ENCODE results near the gene CD4.
"Not testable (repeated sequence)": the region's sequence is repeated elsewhere in the genome, so short reads cannot be mapped to it uniquely, and the experiment has no call there.

Gene CD4

DNA sequence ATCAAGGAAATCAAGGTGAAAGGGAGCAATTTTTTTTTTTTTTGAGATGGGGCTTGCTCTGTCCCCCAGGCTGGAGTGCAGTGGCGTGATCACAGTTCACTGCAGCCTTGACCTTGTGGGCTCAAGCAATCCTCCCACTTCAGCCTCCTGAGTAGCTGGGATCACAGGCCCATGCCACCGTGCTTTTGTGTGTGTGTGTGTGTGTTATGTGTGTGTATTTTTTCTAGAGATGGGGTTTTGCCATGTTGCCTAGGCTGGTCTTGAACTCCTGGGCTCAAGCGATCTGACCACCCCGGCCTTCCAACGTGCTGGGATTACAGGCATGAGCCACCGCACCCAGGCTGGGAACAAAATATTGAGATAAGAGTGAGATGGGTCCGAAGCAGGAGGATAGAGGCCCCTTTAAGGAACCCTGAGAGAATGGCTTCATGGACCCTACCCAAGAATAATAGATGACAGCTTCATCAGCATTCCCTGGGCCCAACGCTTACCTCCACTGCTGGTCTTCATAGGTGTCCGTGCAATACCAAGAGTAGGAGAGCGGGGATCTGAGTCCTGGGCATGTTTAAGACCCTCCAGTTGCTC, 60.7 kb downstream of the CD4 start:
- DNase-seq: no peak

DNA sequence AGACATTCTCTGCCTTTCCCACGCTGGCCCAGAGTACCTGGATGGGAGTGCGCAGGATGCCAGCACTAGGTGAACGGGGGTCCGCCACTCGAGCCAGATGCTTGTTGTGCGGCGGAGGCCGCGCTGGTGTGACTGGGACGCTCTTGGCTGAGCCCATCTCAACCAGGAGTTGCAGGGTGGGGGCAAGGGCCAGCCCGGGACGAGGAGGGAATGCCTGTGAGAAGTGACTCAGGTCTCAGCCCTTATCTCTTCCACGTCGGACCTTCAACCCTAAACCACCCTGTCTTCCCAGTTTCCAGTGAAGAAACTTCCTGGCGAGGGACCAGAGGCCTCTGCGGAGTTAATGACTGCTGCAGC, 61.4 kb downstream of the CD4 start:
- no peak for DNase-seq

DNA sequence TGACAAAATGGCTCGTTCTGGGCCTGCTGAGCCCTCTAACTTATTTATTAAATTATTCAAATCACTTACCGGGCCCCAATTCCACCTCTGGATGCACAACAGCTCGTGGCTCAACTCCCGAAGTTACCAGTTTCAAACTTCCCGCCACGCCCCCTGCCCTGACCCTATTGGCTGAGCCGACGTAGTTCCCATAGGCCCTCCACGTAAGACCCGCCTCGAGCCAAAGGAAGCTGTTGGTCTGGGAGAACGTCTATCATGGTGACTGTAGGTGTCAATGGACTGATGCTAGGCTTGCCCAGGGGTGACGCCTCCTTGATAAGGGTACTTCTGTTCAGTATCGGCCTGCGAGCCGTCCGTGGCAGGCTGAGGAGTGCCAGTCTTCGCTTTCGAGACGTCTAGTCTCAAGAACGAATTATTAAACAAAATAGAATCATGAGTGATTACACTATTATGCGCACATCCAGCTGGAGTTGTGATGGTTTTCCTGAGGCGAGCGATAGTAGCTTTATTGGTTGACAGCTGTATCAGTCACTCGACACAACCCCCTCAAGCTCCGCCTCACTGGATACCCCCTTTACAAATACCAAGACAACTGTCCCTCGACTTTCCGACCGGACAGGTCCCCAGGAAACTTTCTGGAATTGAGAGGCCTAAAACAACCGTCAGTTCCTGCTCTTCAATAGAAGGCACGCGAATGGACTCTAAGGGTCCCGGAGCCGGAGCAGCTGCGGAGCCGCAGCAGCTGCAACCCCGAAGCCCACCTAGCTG, 62.0 kb downstream of the CD4 start, which contains the start of gene CDCA3:
Gene CDCA3, minus strand, starts transcription at position 134 of the 768 bp plus-strand sequence. CDS start 334 bp downstream, outside the sequence.
- peak; percentile 100 for DNase-seq

DNA sequence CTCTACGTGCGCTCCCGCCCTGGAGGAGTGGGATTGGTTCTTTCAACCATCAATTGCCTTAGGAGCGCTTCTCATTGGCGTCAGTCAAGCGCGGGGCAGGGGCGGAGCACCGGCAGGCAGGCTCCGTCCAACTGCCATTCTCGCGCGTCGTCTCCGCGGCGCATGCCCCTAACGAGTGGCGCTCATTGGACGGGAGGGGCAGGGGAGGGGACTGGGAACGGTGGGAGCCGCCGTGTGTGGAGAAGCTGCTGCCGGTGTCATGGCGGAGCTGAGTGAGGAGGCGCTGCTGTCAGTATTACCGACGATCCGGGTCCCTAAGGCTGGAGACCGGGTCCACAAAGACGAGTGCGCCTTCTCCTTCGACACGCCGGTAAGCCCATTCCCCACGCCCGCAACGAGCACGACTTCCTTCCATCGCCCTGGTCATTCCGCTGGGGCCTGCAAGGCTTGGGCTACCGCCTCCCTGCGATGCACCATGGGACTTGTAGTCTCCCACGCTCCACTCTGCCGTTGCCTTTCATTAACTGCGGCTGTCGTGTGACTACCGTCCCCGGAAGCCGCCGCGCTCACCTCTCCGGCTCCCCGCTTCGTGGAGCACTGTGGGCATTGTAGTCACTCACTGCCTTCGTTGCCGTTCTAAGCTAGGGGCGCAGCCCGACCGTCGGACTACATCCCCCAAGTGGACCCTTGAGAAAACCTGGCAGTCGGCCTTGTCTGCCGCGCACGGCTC, 62.8 kb downstream of the CD4 start, which contains the start of gene USP5:
Gene USP5, plus strand, starts transcription at position 230 of the 730 bp plus-strand sequence. Its CDS starts 30 bp downstream, at position 260.
- peak; percentile 100 for DNase-seq

DNA sequence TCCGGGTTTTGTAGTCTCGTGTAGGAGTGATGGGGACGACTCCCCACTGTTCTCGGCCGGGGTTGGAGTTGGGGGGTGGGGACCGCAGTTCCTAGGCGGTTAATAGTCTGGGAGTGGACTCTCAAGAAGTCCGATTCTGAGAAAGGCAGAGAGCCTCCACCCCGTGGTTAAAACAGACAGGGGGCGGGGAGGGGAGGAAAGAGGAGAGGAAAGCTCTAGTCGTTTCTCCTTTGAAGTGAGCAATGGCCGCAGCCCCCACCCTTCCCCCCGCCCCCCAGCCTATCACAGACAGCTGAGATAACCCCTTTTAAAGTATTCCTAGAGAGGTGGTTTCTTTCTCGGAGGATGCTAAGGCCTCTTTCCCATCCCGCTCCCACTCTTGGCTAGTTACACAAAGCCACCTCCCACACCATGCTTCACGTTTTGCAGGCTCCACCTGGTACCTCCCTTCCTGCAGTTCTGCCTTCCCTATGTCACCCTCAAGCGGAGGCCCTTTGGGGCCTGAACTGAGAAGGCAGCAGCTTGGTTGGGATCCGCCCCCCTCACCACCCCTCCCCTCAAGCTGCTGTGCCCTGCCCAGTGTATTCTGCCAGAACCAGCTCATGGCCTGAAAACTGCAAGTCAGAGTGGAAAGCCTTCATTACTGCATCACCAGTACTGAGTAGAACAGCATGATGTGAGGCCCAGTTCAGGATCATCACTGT, 63.5 kb downstream of the CD4 start:
- peak; percentile 76 for DNase-seq

DNA sequence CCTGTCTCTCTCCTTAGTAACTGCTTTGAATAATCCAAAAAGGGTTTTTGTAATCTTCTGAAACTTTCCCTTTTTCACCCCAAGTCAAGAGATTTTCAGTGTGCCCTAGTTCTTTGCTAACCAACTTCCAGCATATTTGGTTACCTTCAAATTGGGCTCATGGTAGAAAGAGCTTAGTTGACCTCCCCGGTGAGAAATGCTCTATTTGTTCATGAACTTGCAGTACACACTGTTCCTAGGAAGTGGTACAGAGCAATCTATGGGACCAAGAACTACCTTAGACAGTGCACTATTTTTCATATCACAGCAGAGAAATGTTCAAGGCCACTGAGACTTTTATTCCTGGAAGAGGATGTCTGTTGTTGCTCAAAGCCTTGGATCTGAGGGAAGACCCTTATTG, 64.3 kb downstream of the CD4 start:
- no peak for DNase-seq

DNA sequence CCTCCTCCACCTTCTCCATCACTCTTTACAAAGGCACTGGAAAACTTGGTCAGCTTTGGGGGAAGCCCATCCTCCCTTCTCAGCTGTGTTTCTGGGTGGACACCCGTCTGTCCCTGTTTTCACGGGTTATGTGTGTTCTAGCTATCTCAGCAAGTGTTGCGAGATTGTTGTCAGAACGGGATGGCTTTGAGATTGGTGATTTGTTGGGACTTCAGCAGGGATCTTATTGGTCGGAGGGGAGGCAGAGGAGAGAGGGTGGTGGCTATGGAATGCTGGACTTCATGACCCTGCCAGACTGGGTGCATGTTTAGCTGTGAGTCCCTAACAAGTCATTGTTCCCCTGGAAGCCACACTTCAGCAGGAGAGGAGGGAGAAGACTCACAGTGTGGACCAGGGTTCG, 64.7 kb downstream of the CD4 start:
- no peak for DNase-seq

DNA sequence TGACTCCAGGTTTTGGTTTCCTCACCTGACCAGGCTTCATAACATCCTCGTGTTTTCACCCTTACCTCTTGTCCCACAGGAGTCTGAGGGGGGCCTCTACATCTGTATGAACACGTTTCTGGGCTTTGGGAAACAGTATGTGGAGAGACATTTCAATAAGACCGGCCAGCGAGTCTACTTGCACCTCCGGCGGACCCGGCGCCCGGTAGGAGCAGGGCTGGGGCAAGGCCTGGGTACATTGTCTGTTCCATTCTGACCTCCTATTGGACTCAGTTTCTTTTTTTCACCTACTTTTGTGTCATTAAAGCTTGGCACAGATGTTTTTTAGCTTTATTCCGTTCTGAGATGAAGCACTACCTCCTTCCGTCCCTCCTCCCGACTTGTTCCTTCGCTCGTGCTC, 66.0 kb downstream of the CD4 start:
- no peak for DNase-seq

DNA sequence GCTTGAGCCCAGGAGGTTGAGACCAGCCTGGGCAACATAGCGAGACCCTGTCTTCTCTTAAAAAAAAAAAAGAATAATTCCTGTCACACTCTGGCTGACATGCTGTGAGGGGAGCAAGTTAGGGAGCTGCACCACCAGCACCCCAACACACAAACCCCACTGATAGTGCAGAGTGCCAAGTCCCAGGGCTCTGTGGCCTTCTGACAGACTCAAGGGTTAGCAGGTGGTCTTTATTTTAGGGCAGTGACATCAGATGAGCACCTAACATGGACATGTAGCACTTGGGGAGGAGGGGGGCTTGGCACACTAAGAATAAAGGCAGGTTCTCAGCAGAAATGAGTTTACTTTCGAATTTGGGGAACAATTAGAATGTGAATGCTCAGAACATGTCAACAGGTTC, 69.5 kb downstream of the CD4 start:
- no peak for DNase-seq

DNA sequence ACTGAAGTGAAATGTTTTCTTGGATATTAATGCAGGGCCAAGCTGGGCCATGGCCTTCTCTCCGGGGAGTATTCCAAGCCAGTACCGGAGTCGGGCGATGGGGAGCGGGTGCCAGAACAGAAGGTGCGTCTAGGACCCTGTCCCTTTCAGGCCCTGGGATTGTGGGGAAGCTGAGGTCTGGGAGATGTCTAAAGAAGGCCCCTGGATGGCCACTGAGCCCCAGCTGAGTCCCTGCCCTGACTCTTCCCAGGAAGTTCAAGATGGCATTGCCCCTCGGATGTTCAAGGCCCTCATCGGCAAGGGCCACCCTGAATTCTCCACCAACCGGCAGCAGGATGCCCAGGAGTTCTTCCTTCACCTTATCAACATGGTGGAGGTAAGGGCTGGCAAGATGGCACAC, 70.8 kb downstream of the CD4 start:
- no peak for DNase-seq

DNA sequence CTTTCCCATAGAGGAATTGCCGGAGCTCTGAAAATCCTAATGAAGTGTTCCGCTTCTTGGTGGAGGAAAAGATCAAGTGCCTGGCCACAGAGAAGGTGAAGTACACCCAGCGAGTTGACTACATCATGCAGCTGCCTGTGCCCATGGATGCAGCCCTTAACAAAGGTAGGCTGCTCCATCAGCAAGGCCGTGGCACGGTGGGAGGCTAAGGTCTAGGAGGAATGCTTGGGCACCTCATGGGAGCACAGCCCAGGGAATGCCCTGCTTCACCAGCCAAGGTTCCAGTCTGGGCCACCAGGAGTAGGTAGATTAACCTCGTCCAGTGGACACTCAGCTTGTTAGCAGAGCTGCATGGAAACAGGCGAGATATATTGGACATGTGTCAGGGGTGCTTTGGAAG, 71.6 kb downstream of the CD4 start:
- DNase-seq: no peak

DNA sequence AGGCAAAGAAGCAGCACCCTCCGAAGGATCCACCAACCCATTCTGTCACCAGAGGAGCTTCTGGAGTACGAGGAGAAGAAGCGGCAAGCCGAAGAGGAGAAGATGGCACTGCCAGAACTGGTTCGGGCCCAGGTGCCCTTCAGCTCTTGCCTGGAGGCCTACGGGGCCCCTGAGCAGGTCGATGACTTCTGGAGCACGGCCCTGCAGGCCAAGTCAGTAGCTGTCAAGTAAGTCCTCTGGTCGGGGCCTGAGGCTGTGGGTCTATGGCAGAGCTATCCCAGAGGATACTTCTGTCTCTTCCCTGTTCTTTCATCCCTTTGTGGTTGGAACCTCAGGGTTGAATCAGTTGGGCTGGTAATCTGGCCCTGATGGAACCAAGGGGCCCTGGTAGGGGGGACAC, 72.1 kb downstream of the CD4 start:
- DNase-seq: no peak

DNA sequence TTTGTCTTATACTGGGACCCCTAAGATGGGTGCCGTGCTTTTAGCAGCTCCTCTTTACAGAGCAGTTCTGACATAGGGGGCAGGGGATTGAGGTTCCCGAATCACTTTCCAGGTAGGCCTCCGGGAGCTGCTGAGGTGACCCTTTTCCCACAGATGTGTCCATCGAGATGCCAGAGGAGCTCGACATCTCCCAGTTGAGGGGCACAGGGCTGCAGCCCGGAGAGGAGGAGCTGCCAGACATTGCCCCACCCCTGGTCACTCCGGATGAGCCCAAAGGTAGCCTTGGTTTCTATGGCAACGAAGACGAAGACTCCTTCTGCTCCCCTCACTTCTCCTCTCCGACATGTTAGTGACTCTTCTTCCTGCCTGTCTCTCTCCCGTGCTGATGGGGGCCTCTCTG, 73.7 kb downstream of the CD4 start:
- DNase-seq: no peak

DNA sequence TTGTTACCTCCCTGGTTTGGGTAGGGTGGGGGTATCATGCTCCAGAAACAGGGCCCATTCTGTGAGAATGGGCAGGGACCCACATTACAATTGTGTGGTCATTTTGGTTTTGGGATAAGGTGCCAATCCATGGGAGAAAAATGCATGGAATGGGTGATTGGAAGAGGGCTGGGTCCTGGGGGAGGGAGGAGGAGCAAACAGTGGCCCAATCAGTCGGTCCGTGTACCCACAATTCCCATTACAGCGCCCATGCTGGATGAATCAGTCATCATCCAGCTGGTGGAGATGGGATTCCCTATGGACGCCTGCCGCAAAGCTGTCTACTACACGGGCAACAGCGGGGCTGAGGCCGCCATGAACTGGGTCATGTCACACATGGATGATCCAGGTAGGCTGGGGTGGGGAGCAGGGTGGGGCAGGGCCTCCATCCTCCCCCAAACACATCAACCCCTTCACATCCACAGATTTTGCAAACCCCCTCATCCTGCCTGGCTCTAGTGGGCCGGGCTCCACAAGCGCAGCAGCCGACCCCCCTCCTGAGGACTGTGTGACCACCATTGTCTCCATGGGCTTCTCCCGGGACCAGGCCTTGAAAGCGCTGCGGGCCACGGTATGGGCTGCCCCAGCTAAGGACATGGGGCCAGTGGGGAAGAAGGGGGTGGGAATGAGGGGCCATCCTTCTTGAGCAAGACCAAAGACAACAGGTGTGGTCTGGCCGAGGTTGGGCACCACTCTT, 74.4 kb downstream of the CD4 start:
- DNase-seq: no peak

DNA sequence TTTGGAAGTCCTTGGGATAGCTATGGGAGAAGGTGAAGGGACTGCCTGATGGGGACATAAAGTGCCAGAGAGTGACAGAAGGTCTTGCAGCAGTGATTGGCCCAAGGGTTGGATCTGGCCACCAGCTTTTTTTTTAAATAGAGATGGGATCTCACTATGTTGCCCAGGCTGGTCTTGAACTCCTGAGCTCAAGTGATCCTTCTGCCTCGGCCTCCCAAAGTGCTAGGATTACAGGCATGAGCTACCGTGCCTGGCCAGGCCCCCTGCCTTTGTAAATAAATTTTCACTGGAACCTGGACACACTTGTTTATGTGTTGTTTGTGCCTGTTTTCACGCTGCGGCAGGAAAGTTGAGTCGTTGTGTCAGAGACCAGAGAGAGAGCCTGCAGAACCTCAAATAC, 76.0 kb downstream of the CD4 start:
- DNase-seq: not testable (repeated sequence)

DNA sequence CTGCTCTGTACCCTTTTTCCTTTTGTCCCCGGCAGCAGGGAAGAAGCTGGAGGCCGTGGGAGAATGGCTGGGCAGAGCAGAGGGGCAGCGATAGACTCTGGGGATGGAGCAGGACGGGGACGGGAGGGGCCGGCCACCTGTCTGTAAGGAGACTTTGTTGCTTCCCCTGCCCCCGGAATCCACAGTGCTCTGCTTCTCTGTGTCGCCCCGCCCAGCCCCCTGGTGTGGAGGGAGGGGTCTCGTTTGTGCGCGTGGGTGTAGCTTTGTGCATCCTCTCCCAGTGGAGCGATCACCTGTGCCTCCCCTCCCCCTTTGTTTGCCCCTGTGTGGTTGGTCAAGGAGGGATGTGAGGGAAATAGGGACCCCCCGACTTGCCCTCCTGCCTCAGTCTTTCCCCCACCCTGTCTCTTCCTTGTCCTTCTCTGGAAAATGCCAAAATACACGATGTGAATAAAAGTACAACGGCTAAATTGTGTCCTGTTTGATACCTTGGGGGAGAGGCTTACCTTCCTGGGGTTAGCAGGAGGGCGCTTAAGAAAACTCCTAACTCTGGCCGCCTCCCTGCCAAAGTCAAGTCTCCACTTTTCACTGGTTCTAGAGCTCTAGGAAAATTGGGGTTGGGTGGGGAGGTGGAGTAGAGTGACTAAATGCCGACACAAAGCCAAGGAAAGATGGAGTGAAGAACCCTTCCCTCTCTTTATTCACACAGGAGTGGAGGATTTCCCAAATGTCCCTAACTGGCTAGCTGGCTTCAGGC, 77.0 kb downstream of the CD4 start:
- peak; percentile 58 for DNase-seq

DNA sequence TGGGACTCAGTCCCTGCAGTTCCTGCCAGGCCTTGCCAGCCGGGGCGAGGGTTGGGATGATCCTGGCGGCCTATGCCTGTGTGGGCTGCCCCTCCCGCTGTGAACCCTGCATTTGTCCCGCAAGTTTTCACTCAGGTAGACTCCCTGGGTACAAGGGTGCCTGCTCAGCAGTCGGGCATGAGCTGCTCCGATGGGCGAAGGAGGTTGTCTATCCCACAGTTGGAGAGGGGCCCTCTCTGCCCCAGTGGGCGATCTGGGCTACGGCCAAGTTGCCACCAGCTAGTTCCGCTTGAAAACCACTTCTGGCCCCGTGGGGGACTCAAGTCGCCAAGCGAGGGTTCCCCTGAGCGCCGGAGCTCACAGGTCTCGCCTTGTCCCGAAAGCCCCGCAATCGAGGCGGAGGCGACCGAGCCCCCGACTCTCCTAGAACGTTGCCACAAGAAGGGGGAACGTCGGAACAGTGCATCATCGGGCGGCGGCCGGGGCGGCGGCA, 77.6 kb downstream of the CD4 start:
- DNase-seq: no peak

DNA sequence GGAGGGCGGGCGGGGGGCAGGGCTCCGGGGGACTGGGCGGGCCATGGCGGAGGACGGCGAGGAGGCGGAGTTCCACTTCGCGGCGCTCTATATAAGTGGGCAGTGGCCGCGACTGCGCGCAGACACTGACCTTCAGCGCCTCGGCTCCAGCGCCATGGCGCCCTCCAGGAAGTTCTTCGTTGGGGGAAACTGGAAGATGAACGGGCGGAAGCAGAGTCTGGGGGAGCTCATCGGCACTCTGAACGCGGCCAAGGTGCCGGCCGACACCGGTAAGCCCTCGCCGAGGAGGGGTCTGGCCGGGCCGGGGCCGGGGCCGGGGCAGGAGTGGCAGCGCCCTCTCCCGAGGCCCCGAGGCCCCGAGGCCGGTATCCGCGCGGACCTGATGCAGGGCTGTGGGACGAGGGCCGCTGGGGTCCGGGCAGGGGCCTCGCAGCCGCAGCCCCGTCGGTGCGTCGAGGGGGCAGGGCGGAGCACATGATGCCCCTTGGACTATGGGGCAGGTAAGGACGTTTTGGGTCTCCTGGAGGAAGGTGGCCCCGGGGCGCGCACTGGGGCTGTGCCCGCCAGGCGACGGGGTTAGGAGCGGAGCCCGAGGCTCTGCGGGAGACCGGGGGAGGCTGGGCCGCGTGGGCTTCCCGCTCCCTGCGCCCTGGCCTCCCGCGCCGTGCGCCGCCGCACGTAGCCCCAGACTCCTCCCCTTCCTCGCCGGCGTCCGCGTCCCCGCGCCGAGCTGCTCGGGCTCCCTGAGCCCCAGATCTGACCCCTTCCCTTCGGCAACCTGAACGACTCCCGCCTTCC, 78.3 kb downstream of the CD4 start, which contains the start of gene TPI1:
Gene TPI1, plus strand, starts transcription at position 119 of the 798 bp plus-strand sequence. Its CDS starts 36 bp downstream, at position 155.
- peak; percentile 88 for DNase-seq

DNA sequence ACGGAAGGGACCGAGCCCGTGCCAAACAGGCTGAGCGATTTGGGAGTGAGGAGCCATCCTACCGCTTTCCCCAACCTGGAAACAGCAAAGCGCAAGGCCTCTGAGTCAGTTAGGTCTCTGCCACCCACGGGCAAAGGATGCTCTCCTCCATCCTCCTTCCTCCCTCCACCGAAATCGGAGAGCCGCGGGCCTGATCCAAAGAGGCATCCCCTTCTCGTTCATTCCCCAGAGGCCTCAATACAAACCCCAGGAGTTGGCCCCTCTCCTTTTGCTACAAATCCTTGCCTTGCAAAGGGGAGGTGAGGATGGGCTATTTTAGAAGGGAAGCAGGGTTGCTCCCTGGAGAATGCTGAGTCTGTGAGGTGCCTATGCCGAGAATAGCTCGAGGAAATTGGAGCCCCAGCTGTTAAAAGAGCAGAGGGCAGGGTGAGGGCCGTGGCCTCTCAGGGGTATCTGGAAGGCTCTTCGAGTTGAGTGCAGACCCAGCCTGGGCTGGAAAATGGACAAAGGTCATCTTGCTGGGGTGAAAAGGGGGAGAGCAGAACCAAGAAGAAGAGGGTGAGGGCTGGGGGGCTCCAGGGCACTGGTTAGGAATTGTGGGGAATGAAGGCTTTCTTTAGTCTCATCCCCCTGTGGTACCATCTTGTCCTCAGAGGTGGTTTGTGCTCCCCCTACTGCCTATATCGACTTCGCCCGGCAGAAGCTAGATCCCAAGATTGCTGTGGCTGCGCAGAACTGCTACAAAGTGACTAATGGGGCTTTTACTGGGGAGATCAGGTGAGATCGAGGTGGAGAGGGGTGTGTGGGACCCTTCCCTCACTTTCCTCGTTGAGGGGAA, 79.1 kb downstream of the CD4 start:
- DNase-seq: peak; percentile 53

Data from NCI-H82 (cell line).